Immature natural killer cell (primary cell): ENCODE measurements around the gene ATP13A2. TPM values are rescaled to one million over a fixed set of nuclear protein-coding genes. Genes with fewer than 3 reads are reported as not detected.

Experiments
- DNase-seq, 3 donors: peaks; one replicate each; pipeline ENCODE4 v3.0.0; 2022; ENCODE audit warnings: mixed read lengths in 1 of 3
- H3K27ac Mint-ChIP-seq, 6 donors: one replicate each; pipeline ENCODE4 v1.8.0; 2020; ENCODE audit warnings: mixed read lengths in 6 of 6, mild to moderate bottlenecking in 5 of 6, inconsistent platforms in 4 of 6, moderate library complexity in 3 of 6
- H3K27me3 Mint-ChIP-seq, 3 donors: one replicate each; pipeline ENCODE4 v1.8.0; 2020 to 2021; ENCODE audit warnings: low read depth in 3 of 3, mild to moderate bottlenecking in 3 of 3, mixed read lengths in 3 of 3, moderate library complexity in 3 of 3, inconsistent platforms in 1 of 3
- H3K36me3 Mint-ChIP-seq, 3 donors: one replicate each; pipeline ENCODE4 v1.8.0; 2020; ENCODE audit warnings: mixed read lengths in 3 of 3, inconsistent platforms in 2 of 3, mild to moderate bottlenecking in 2 of 3
- H3K4me1 Mint-ChIP-seq, 2 donors: one replicate each; pipeline ENCODE4 v1.8.0; 2020; ENCODE audit warnings: inconsistent platforms in 2 of 2, mild to moderate bottlenecking in 2 of 2, mixed read lengths in 2 of 2, moderate library complexity in 1 of 2
- H3K4me3 Mint-ChIP-seq, 5 donors: one replicate each; pipeline ENCODE4 v1.8.0; 2020; ENCODE audit warnings: mild to moderate bottlenecking in 5 of 5, mixed read lengths in 5 of 5, inconsistent platforms in 3 of 5, moderate library complexity in 3 of 5
- H3K9me3 Mint-ChIP-seq, 6 donors: one replicate each; pipeline ENCODE4 v1.8.0; 2020; ENCODE audit warnings: mild to moderate bottlenecking in 6 of 6, mixed read lengths in 6 of 6, inconsistent platforms in 4 of 6, moderate library complexity in 3 of 6
- polyA plus RNA-seq, 3 donors: library from polyadenylated mRNA; unstranded; fragments of 300-500 nt; fragmentation: Illumina TruSeq; gene quantifications; one replicate each; pipeline ENCODE4 v1.2.3, GENCODE V29; 2021

Gene ATP13A2
- polyA plus RNA-seq, 3 donors from 2014 or later = 21.1 to 53.4 (median 26.3) TPM

DNA sequence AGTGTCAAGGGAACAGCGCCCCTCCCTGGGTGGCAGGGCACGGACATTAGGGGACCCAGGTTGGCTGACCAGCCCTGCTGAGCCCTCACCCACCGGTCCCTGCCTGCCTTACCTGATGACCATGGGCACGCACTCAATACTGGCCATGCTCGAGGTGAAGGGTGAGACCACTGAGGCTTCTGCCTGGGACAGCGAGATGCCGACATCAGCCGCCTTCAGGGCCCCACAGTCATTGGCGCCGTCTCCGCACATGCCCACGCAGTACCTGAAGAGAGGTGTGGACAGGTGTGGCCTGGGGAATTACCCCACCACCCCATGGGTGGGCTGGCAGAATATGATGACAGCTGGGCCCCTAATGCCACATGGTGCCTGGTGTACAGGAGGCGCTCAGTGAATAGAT is 23.5 kb downstream of the ATP13A2 start:
- peaks cover 0 to 8% (median 7%) of the 10 kb centered on the region in 3 donors for H3K36me3 Mint-ChIP-seq
- DNase-seq = no peak
- no peaks in the 10 kb centered on the region for H3K9me3 Mint-ChIP-seq
- no peak overlapping the region for H3K27ac Mint-ChIP-seq
- no peak overlapping the region for H3K4me3 Mint-ChIP-seq
- H3K27me3 Mint-ChIP-seq = peaks cover 0 to 4% (median 3%) of the 10 kb centered on the region in 3 donors
- no peaks in the 10 kb centered on the region for H3K4me1 Mint-ChIP-seq

DNA sequence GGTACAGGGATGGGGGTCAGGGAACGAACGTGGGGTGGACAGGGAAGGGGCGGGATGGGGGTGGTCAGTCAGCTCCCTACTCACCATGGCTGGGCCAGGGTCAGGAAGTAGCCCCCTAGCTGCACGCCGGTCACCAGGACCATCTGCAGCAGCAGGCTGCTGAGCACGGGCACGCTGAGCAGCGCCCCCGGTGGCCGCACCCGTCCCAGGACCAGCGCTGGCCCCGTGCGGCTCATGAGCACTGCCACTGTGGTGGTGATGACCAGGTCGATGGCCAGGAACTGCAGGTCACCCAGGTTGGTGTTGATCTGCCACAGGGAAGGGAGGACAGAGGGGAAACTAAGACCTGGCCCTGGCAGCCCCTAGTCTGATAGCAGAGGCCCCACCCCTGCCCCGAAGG is 24.8 kb downstream of the ATP13A2 start:
- DNase-seq = no peak
- no peak overlapping the region for H3K4me3 Mint-ChIP-seq
- H3K4me1 Mint-ChIP-seq = no peaks in the 10 kb centered on the region
- H3K9me3 Mint-ChIP-seq = no peaks in the 10 kb centered on the region
- H3K27me3 Mint-ChIP-seq = peaks cover 3 to 4% (median 4%) of the 10 kb centered on the region in 3 donors
- no peak overlapping the region for H3K27ac Mint-ChIP-seq
- peaks cover 0 to 8% (median 7%) of the 10 kb centered on the region in 3 donors for H3K36me3 Mint-ChIP-seq

DNA sequence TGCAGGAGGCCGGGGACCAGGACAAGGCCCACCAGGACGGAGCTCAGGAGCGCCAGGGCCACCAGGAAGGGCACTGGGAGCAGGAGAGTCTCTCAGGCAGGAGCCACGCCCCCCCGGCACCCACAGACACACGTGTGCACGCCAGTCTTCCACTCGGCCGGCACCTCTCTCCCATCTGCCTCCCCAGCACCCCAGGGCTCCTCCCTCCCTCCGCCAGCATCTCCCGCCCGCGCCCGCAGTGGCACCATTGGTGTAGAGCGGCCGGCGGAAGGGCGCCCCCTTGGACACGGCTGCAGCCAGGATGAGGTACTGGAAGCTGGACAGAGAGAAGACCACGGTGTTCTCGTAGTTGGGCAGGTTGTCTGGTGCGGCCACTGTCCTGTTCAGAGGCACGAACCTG is 25.2 kb downstream of the ATP13A2 start:
- H3K36me3 Mint-ChIP-seq = peaks cover 0 to 8% (median 7%) of the 10 kb centered on the region in 3 donors
- peaks cover 3 to 4% (median 4%) of the 10 kb centered on the region in 3 donors for H3K27me3 Mint-ChIP-seq

DNA sequence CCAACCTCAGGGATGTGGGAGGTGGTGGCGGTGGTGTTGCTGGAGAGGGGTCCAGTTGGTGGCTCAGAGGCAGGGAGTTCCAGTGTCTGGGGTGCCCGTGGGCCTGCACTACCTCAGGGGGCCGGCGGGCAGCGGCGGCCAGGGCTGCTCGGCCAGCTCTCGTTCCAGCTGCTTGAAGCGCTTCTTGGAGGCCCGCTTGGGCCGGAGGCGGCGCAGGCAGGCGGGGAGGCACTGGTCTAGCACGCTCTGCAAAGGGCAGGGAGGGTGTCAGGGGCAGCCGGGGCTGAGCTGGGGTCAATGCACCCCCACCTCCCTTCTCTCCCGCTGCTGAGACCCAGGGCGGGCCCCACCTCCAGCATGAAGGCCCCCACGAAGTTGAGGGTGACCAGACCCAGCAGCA is 25.6 kb downstream of the ATP13A2 start:
- Mint-ChIP-seq H3K4me3 (no peak overlapping the region), H3K36me3 (peaks cover 0 to 7% (median 4%) of the 10 kb centered on the region in 3 donors), H3K9me3 (no peaks in the 10 kb centered on the region), H3K4me1 (peaks cover 3 to 5% of the 10 kb centered on the region in 2 donors), H3K27ac (no peak overlapping the region), H3K27me3 (peaks cover 5 to 9% (median 6%) of the 10 kb centered on the region in 3 donors)
- no peak for DNase-seq

More for the DNA sequence above, 25.2 kb downstream of the ATP13A2 start:
- Mint-ChIP-seq H3K27ac (no peak overlapping the region), H3K9me3 (no peaks in the 10 kb centered on the region), H3K4me1 (peaks cover 0 to under 1% of the 10 kb centered on the region in 2 donors), H3K4me3 (no peak overlapping the region)
- DNase-seq = no peak

DNA sequence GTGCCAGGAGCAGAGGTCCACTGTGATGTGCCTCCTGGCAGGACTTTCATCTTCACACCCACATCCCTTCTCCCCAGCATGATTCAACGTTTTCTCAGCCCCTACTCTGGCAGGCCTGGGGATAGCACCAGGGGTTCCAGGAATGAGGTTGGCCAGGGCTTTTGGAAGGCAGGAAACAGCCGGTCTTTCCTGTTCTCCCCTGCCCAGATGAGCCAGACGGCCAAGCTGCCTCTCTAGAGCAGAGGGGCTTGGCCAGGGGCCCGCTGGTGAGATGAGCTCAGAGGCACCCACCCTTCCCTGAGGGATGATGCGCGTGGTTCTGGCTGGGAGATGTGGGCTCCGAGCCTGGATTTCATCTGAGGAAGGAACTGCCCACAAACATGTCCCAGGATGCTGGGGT is 27.0 kb downstream of the ATP13A2 start:
- Mint-ChIP-seq H3K4me1 (peaks cover 8 to 11% of the 10 kb centered on the region in 2 donors), H3K9me3 (no peaks in the 10 kb centered on the region), H3K27ac (no peak overlapping the region), H3K27me3 (peaks cover 5 to 12% (median 9%) of the 10 kb centered on the region in 3 donors), H3K36me3 (peaks cover 0 to 7% (median 4%) of the 10 kb centered on the region in 3 donors), H3K4me3 (no peak overlapping the region)
- DNase-seq = no peak

DNA sequence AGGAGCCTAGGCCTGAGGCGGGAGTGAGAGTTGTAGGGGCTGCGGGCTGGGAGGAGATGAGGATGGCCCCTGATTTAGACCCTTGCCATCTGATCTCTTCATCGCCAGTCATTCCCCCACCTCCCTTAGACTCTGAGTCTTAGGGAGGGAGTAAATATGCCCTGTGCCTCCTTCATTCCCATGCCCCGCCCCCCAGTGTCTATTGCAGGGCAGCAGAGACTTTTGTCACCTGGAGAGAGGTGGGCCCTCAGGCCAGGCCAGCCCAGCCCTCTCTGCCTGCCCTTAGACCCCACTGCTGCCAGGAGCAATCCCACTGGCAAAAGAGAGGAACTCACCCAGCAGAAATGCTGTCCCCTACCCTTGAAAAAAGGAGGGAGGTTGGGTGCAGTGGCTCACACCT is 28.1 kb downstream of the ATP13A2 start:
- no peak overlapping the region for H3K27ac Mint-ChIP-seq
- H3K36me3 Mint-ChIP-seq = peaks cover 0 to 7% (median 4%) of the 10 kb centered on the region in 3 donors
- peaks cover 5 to 12% (median 9%) of the 10 kb centered on the region in 3 donors for H3K27me3 Mint-ChIP-seq
- peaks cover 8 to 11% of the 10 kb centered on the region in 2 donors for H3K4me1 Mint-ChIP-seq
- peak overlapping the region in 1 of 5 donors; percentile 27 for H3K4me3 Mint-ChIP-seq
- DNase-seq = no peak
- no peaks in the 10 kb centered on the region for H3K9me3 Mint-ChIP-seq

DNA sequence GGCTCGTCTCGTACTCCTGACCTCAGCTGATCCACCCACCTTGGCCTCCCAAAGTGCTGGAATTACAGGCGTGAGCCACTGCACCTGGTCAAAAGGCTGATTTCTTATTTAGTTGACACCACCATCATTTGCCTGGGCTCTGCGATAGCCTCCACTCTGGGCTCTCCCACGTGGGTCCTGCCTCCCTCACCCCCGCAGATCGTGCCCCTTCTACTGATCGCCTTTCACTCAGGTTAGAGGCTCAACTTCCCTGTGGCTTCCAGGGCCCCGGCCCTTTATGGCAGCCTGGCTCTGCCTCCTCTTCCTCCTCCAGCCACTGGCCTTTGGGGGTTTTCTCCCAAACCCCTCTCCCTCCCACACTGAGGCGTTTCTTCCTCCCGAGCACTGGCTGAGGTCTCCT is 28.8 kb downstream of the ATP13A2 start:
- peak overlapping the region in 1 of 5 donors; percentile 27 for H3K4me3 Mint-ChIP-seq
- no peak overlapping the region for H3K27ac Mint-ChIP-seq
- H3K4me1 Mint-ChIP-seq = peaks cover 8 to 11% of the 10 kb centered on the region in 2 donors
- peaks cover 0 to 7% (median 4%) of the 10 kb centered on the region in 3 donors for H3K36me3 Mint-ChIP-seq
- DNase-seq = no peak
- H3K9me3 Mint-ChIP-seq = no peaks in the 10 kb centered on the region
- peaks cover 5 to 12% (median 9%) of the 10 kb centered on the region in 3 donors for H3K27me3 Mint-ChIP-seq

DNA sequence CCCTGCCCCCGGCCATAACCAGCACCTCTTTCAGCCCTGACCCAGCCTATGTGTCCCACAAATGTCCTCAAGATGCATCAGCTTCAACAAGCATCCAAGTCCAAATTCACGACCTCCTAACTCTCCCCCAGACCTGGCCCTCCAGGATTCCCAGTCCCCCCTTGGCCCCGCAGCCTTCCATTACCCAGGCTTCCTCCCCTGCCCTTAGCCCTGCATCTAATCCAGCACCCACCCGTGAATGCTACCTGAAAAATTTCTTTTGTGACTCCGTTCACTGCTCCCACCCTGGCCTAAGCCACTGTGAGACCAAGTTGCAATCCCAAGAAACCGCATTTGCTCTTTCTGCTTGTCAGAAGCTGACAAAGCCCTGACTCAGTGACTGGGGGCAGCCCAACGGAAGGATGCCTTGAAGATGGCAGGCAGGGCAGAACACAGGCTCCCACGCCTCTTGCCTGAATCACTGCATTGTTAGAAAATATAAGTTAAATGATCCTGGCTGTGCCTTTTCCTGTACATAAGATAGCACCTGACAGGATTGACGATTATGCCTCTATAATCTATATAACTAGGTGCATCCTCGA is 30.4 kb downstream of the ATP13A2 start:
- peaks cover 8 to 11% of the 10 kb centered on the region in 2 donors for H3K4me1 Mint-ChIP-seq
- H3K27me3 Mint-ChIP-seq = peaks cover 3 to 12% (median 9%) of the 10 kb centered on the region in 3 donors
- DNase-seq = no peak
- no peaks in the 10 kb centered on the region for H3K9me3 Mint-ChIP-seq
- H3K4me3 Mint-ChIP-seq = peak overlapping the region; percentile 51 to 84 (median 71)
- peaks cover 0 to 7% (median 4%) of the 10 kb centered on the region in 3 donors for H3K36me3 Mint-ChIP-seq
- H3K27ac Mint-ChIP-seq = no peak overlapping the region

DNA sequence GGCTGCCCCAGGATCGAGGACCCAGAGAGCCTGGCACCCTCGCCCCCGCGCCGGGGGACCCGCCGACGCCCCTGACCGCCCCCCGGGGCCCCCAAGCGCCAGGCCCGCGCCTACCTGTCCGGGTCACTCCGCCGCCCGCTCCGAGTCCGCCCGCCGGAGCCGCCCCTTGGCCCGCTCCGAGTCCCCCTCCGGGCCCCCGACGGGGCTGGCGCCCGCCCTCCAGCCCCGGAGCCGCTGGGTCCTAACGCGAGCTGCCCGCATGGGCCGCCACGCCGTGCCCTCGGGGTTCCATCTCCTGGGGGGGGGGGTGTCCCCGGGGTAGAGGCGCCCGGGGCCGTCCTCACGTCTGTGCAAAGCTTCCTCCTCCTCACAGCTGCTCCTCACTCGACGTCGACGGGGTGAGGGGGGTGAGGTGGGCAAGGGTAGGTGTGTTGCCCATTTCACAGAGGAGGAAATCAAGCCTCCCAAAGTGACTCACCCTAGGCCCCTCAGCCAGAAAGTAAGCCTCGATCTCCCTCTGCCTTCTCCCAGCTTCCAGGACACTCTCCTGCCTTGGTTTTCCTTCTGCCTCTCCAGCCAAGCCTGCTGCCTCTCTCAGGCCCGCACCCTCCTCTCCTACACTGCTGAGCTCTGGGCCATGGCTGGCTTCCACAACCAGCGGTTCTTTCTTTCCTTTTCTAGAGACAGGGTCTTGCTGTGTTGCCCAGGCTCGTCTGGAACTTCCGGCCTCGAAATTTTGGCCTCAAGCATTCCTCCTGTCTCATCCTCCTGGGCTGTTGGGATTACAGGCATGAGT is 31.1 kb downstream of the ATP13A2 start, which contains the start of gene MFAP2:
MFAP2 (minus strand) TSS at position 148 of the 796 bp plus-strand sequence. CDS start 2,347 bp downstream, outside the sequence.
- H3K4me1 Mint-ChIP-seq = peaks cover 8 to 11% of the 10 kb centered on the region in 2 donors
- peak within 1 kb of the TSS; percentile 51 to 84 (median 71) for H3K4me3 Mint-ChIP-seq
- no peak within 1 kb of the TSS for H3K27ac Mint-ChIP-seq
- peaks cover 3 to 14% (median 8%) of the 10 kb centered on the region in 3 donors for H3K27me3 Mint-ChIP-seq
- H3K36me3 Mint-ChIP-seq = peaks cover 0 to 5% (median under 1%) of the 10 kb centered on the region in 3 donors
- no peak for DNase-seq
- H3K9me3 Mint-ChIP-seq = no peaks in the 10 kb centered on the region

DNA sequence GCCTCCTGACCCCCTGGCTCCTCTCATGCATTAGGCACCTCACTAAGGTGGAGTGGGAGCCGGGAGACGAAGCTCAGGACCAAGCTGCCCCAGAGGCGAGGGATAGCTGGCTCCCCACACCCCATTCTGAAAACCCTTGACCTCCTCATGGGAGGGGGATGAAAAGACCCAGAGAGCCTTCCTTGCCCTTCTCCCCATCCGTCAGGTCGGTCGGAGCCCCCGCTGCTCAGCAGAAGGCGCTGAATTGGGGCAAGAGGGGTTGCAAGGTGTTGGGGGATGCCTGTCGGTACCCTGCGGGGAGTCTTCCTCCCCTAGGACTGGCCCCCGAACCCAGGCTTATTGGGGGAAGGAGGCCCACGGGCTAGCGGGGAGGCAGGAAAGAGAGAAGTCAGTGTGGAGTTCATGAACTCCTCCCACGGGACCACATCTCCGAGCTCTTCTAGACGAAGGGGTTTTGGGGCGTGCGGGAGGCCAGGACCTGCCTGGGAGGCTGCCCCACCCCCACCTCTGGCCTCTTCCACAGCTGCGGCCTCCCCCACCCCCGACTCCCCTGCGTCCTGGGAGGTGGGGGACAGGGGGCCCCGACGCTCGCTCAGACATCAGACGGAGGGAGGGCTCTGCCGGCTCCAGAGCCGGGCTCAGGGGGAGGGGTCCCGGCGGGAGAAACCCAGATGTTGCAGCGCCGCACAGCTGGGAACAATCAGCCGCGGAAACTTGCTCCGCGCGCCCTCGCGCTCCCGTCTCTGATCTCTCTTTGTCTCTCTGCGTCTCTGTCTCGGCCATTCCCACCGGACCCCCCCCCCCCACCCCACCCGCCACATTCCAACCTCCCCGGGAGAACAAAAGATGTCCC is 32.0 kb downstream of the ATP13A2 start:
- no peak overlapping the region for H3K27ac Mint-ChIP-seq
- H3K9me3 Mint-ChIP-seq = no peaks in the 10 kb centered on the region
- H3K4me3 Mint-ChIP-seq = peak overlapping the region in 4 of 5 donors; percentile 13 to 21 (median 19)
- H3K27me3 Mint-ChIP-seq = peaks cover 3 to 16% (median 8%) of the 10 kb centered on the region in 3 donors
- no peak for DNase-seq
- peaks cover 0 to 4% (median 0%) of the 10 kb centered on the region in 3 donors for H3K36me3 Mint-ChIP-seq
- peaks cover 8 to 11% of the 10 kb centered on the region in 2 donors for H3K4me1 Mint-ChIP-seq

DNA sequence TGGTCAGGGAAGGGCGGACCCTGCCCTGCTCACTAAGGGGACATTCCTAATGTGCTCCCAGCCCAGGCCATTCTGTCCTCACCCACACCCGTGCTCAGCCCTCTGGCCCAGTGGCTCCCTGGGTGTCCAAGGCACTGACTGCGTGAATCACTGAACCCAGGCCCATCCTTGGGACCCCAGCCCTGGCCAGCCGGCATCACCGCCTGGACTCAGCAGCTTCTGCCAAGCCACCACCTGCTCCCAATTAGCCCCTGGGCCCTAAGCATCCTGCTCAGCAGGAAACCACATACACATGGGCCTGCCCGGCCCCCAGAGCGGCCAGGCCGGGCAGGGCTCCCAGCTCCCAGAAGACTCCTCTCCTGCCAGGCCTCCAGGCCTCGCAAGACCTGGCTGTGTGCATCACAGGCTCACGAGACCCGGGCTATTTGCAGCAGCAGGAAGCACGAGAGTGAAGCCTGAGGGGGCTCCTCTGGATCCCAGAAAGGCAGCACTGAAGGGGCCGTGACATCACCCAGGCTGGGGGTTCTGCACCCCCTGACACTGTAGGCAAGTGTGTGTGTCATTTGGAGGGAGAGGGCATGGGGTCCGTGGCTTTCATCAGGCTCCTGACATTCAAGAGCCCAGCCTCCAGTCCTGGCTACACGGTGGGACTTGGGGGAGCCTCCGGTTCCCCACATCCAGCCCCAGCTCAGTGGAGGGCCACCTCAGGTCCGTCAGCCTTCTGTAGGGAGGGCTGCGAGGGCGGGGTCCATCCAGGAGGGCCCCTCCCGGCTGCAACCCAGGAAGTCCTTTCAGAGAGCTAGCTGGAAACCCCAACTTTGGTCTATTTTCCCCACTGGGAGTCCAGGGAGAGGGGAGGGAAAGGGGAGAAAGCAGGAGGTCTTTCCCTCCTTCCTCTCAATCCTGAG is 32.9 kb downstream of the ATP13A2 start:
- Mint-ChIP-seq H3K9me3 (no peaks in the 10 kb centered on the region), H3K27ac (no peak overlapping the region), H3K36me3 (no peaks in the 10 kb centered on the region), H3K4me3 (no peak overlapping the region), H3K27me3 (peaks cover 3 to 16% (median 7%) of the 10 kb centered on the region in 3 donors), H3K4me1 (peaks cover 8 to 11% of the 10 kb centered on the region in 2 donors)
- no peak for DNase-seq

DNA sequence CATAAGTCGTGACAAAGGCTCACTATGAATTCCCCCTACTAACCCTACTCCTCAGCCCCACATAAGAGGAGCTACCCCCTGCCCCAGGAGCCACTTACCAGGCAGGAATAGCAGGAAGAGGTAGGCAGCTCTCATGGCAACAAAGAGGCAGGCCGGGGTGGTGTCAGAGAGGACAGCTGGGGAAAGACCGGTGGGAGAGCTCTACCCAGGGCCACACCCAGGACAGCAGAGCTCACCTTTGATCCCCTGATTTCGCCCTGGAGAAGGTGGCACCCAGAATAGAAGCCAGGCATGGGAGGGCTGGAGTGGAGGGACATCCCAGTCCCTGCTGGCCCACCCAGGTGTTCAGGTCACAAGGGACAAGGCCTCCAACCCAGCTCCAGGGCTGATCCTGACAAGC is 33.6 kb downstream of the ATP13A2 start:
- Mint-ChIP-seq H3K4me1 (peaks cover 8 to 11% of the 10 kb centered on the region in 2 donors), H3K27me3 (peaks cover 2 to 15% (median 7%) of the 10 kb centered on the region in 3 donors), H3K27ac (no peak overlapping the region), H3K4me3 (no peak overlapping the region), H3K36me3 (no peaks in the 10 kb centered on the region), H3K9me3 (no peaks in the 10 kb centered on the region)
- no peak for DNase-seq
